ENCODE data around the gene LRRFIP1.

DNA sequence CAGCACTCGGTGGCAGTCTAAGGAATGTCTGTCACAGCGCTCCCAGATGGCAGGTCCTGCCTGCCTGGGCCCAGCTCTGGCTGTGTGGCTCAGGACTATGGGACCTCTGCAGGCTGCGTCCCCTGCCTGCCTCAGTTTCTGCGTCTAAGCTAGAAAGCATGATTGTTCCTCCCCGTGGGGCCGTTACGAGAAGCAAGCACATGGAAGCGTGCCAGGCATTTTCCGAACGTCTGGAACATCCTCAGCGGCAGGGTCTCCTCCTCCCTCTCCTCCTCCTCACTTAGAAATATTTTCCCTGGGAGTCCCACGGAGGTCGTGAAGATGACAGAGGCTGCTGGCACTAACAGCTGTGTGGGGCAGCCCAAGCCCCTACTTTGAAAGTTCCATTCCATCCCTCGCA lies 43.3 kb downstream of the LRRFIP1 start:
- TF ChIP-seq, protein P1, sequence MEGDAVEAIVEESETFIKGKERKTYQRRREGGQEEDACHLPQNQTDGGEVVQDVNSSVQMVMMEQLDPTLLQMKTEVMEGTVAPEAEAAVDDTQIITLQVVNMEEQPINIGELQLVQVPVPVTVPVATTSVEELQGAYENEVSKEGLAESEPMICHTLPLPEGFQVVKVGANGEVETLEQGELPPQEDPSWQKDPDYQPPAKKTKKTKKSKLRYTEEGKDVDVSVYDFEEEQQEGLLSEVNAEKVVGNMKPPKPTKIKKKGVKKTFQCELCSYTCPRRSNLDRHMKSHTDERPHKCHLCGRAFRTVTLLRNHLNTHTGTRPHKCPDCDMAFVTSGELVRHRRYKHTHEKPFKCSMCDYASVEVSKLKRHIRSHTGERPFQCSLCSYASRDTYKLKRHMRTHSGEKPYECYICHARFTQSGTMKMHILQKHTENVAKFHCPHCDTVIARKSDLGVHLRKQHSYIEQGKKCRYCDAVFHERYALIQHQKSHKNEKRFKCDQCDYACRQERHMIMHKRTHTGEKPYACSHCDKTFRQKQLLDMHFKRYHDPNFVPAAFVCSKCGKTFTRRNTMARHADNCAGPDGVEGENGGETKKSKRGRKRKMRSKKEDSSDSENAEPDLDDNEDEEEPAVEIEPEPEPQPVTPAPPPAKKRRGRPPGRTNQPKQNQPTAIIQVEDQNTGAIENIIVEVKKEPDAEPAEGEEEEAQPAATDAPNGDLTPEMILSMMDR (IDR thresholded peaks at IDR 0.05) = no peak
- TF ChIP-seq RAD21 (conservative IDR thresholded peaks at IDR 0.05 in 1 of 2, IDR thresholded peaks at IDR 0.05 in 1 of 2) (no peak), RFX5 (IDR thresholded peaks at IDR 0.05) (no peak), HDAC2 (IDR thresholded peaks at IDR 0.05) (no peak)

Measured in A549 (cell line).